ENCODE results near the gene SPSB3. TPM values are rescaled to one million over a fixed set of nuclear protein-coding genes. Genes with fewer than 3 reads are reported as not detected.

The SPSB3 gene
- total and polyA plus RNA-seq, 2 of the 13 experiments (the other 11 are each of a cell fraction or from before 2014, with no cell fraction given), result 13.2 to 21.9 TPM

DNA sequence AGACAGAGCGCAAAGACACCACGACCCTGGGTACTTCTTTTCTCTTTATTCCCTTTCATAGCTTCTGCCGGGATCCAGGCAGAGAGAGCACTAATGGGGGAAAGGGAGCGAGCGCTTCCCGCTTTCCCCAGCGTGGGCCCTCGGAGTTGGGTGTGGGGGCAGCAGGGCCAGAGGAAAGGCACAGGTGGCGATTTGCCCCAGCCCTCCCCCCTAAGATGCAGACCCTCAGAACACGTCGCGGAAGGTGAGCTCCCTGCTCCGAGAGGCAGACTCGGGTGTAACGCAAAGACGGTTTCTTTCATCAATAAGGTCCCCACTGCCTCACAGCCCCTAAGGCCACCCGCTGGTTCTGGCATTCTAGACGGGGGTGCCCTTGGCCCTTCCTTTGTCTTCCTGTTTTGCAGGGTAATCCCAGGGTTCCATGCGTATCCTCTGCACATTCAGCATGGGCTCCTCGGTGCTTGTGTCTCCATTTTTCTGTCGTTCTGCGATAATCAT lies 10.5 kb downstream of the SPSB3 start (continued):
- TF ChIP-seq, protein P1, sequence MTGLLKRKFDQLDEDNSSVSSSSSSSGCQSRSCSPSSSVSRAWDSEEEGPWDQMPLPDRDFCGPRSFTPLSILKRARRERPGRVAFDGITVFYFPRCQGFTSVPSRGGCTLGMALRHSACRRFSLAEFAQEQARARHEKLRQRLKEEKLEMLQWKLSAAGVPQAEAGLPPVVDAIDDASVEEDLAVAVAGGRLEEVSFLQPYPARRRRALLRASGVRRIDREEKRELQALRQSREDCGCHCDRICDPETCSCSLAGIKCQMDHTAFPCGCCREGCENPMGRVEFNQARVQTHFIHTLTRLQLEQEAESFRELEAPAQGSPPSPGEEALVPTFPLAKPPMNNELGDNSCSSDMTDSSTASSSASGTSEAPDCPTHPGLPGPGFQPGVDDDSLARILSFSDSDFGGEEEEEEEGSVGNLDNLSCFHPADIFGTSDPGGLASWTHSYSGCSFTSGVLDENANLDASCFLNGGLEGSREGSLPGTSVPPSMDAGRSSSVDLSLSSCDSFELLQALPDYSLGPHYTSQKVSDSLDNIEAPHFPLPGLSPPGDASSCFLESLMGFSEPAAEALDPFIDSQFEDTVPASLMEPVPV (CRISPR knock-in tag; IDR thresholded peaks at IDR 0.05), result no peak
- TF ChIP-seq, protein P2, sequence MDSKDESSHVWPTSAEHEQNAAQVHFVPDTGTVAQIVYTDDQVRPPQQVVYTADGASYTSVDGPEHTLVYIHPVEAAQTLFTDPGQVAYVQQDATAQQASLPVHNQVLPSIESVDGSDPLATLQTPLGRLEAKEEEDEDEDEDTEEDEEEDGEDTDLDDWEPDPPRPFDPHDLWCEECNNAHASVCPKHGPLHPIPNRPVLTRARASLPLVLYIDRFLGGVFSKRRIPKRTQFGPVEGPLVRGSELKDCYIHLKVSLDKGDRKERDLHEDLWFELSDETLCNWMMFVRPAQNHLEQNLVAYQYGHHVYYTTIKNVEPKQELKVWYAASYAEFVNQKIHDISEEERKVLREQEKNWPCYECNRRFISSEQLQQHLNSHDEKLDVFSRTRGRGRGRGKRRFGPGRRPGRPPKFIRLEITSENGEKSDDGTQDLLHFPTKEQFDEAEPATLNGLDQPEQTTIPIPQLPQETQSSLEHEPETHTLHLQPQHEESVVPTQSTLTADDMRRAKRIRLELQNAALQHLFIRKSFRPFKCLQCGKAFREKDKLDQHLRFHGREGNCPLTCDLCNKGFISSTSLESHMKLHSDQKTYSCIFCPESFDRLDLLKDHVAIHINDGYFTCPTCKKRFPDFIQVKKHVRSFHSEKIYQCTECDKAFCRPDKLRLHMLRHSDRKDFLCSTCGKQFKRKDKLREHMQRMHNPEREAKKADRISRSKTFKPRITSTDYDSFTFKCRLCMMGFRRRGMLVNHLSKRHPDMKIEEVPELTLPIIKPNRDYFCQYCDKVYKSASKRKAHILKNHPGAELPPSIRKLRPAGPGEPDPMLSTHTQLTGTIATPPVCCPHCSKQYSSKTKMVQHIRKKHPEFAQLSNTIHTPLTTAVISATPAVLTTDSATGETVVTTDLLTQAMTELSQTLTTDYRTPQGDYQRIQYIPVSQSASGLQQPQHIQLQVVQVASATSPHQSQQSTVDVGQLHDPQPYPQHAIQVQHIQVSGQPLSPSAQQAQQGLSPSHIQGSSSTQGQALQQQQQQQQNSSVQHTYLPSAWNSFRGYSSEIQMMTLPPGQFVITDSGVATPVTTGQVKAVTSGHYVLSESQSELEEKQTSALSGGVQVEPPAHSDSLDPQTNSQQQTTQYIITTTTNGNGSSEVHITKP (CRISPR knock-in tag; IDR thresholded peaks at IDR 0.05; ENCODE audit: low read depth), result no peak
- TF ChIP-seq ZNF567 (CRISPR knock-in tag; IDR thresholded peaks at IDR 0.05; ENCODE audit: borderline replicate concordance), result no peak
- no peak for TF ChIP-seq ZFP62 (CRISPR knock-in tag; IDR thresholded peaks at IDR 0.05)
- 0 out of 2 replicates have a peak, but pooled peaks have one; percentile 13 for TF ChIP-seq SAP130 (CRISPR knock-in tag; IDR thresholded peaks at IDR 0.05; ENCODE audit: low read depth)
- no peak for TF ChIP-seq ISL2 (CRISPR knock-in tag; IDR thresholded peaks at IDR 0.05)
- TF ChIP-seq PCBP1 (IDR thresholded peaks at IDR 0.05; ENCODE audit: borderline replicate concordance, low read depth, low read length), result 0 out of 2 replicates have a peak, but pooled peaks have one; percentile 20
- TF ChIP-seq MBNL3 (CRISPR knock-in tag; conservative IDR thresholded peaks at IDR 0.05), result no peak
- no peak for TF ChIP-seq ZNF253 (CRISPR knock-in tag; IDR thresholded peaks at IDR 0.05; ENCODE audit: borderline replicate concordance)
- TF ChIP-seq, protein P3, sequence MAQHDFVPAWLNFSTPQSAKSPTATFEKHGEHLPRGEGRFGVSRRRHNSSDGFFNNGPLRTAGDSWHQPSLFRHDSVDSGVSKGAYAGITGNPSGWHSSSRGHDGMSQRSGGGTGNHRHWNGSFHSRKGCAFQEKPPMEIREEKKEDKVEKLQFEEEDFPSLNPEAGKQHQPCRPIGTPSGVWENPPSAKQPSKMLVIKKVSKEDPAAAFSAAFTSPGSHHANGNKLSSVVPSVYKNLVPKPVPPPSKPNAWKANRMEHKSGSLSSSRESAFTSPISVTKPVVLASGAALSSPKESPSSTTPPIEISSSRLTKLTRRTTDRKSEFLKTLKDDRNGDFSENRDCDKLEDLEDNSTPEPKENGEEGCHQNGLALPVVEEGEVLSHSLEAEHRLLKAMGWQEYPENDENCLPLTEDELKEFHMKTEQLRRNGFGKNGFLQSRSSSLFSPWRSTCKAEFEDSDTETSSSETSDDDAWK (CRISPR knock-in tag; IDR thresholded peaks at IDR 0.05), result no peak
- TF ChIP-seq TOE1 (CRISPR knock-in tag; IDR thresholded peaks at IDR 0.05), result no peak
- TF ChIP-seq, protein P4, sequence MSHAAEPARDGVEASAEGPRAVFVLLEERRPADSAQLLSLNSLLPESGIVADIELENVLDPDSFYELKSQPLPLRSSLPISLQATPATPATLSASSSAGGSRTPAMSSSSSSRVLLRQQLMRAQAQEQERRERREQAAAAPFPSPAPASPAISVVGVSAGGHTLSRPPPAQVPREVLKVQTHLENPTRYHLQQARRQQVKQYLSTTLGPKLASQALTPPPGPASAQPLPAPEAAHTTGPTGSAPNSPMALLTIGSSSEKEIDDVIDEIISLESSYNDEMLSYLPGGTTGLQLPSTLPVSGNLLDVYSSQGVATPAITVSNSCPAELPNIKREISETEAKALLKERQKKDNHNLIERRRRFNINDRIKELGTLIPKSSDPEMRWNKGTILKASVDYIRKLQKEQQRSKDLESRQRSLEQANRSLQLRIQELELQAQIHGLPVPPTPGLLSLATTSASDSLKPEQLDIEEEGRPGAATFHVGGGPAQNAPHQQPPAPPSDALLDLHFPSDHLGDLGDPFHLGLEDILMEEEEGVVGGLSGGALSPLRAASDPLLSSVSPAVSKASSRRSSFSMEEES (CRISPR knock-in tag; IDR thresholded peaks at IDR 0.05), result 0 out of 2 replicates have a peak, but pooled peaks have one; percentile 4
- TF ChIP-seq ZNF329 (CRISPR knock-in tag; IDR thresholded peaks at IDR 0.05; ENCODE audit: low read depth), result no peak
- no peak for TF ChIP-seq NCOR1 (IDR thresholded peaks at IDR 0.05; ENCODE audit: borderline replicate concordance, low read length)
- no peak for TF ChIP-seq POGZ (CRISPR knock-in tag; IDR thresholded peaks at IDR 0.05)
- no peak for TF ChIP-seq GATAD1 (CRISPR knock-in tag; IDR thresholded peaks at IDR 0.05)
- no peak for TF ChIP-seq ZNF460 (CRISPR knock-in tag; IDR thresholded peaks at IDR 0.05; ENCODE audit: borderline replicate concordance)
- TF ChIP-seq, protein P5, sequence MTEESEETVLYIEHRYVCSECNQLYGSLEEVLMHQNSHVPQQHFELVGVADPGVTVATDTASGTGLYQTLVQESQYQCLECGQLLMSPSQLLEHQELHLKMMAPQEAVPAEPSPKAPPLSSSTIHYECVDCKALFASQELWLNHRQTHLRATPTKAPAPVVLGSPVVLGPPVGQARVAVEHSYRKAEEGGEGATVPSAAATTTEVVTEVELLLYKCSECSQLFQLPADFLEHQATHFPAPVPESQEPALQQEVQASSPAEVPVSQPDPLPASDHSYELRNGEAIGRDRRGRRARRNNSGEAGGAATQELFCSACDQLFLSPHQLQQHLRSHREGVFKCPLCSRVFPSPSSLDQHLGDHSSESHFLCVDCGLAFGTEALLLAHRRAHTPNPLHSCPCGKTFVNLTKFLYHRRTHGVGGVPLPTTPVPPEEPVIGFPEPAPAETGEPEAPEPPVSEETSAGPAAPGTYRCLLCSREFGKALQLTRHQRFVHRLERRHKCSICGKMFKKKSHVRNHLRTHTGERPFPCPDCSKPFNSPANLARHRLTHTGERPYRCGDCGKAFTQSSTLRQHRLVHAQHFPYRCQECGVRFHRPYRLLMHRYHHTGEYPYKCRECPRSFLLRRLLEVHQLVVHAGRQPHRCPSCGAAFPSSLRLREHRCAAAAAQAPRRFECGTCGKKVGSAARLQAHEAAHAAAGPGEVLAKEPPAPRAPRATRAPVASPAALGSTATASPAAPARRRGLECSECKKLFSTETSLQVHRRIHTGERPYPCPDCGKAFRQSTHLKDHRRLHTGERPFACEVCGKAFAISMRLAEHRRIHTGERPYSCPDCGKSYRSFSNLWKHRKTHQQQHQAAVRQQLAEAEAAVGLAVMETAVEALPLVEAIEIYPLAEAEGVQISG (CRISPR knock-in tag; IDR thresholded peaks at IDR 0.05), result no peak
- TF ChIP-seq ZNF746 (CRISPR knock-in tag; IDR thresholded peaks at IDR 0.05), result no peak

Measured in HepG2 (cell line).